ENCODE data around the gene PACSIN3. TPM values are rescaled to one million over a fixed set of nuclear protein-coding genes. Genes with fewer than 3 reads are reported as not detected.

PACSIN3 gene
- total and polyA plus RNA-seq, 2 of the 13 experiments (the other 11 are each of a cell fraction or from before 2014, with no cell fraction given) = 47.9 to 93.3 TPM

GRCh38 chr11:47215366-47215910, 29.2 kb upstream of the PACSIN3 start (continued):
- no peak for TF ChIP-seq ZNF646 (CRISPR knock-in tag; IDR thresholded peaks at IDR 0.05)
- no peak for TF ChIP-seq ZBTB1 (CRISPR knock-in tag; IDR thresholded peaks at IDR 0.05; ENCODE audit: borderline replicate concordance)
- TF ChIP-seq PITX1 (CRISPR knock-in tag; IDR thresholded peaks at IDR 0.05) = no peak
- no peak for TF ChIP-seq HOXA7 (CRISPR knock-in tag; IDR thresholded peaks at IDR 0.05)
- no peak for TF ChIP-seq ZNF24 (IDR thresholded peaks at IDR 0.05)
- TF ChIP-seq ZNF235 (CRISPR knock-in tag; IDR thresholded peaks at IDR 0.05; ENCODE audit: borderline replicate concordance) = 0 out of 2 replicates have a peak, but pooled peaks have one; percentile 11
- no peak for TF ChIP-seq U2AF2 (IDR thresholded peaks at IDR 0.05; ENCODE audit: low read depth, low read length)
- peak; percentile 12 for TF ChIP-seq ZNF18 (CRISPR knock-in tag; IDR thresholded peaks at IDR 0.05; ENCODE audit: insufficient replicate concordance)
- TF ChIP-seq YEATS4 (CRISPR knock-in tag; IDR thresholded peaks at IDR 0.05; ENCODE audit: borderline replicate concordance) = no peak
- TF ChIP-seq CHCHD3 (CRISPR knock-in tag; IDR thresholded peaks at IDR 0.05) = no peak
- peak; percentile 24; the same call in 1 of the 2 replicates for TF ChIP-seq ZNF556 (CRISPR knock-in tag; IDR thresholded peaks at IDR 0.05; ENCODE audit: borderline replicate concordance)
- TF ChIP-seq SIN3A (IDR thresholded peaks at IDR 0.05; ENCODE audit: borderline replicate concordance, low read depth, low read length) = no peak
- TF ChIP-seq STAT5B (CRISPR knock-in tag; IDR thresholded peaks at IDR 0.05) = no peak
- TF ChIP-seq ZNF512B (CRISPR knock-in tag; IDR thresholded peaks at IDR 0.05; ENCODE audit: borderline replicate concordance) = 0 out of 2 replicates have a peak, but pooled peaks have one; percentile 59
- TF ChIP-seq CHD4 (IDR thresholded peaks at IDR 0.05; ENCODE audit: borderline replicate concordance, low read length) = no peak
- TF ChIP-seq THRA (CRISPR knock-in tag; IDR thresholded peaks at IDR 0.05; ENCODE audit: borderline replicate concordance) = no peak
- TF ChIP-seq SOX6 (IDR thresholded peaks at IDR 0.05) = no peak
- no peak for TF ChIP-seq SOX6 (CRISPR knock-in tag; IDR thresholded peaks at IDR 0.05)
